HS-5 (cell line): Measurements from ENCODE around the gene CXCL5.

Source experiments
- DNase-seq: peaks from one replicate; pipeline ENCODE4 v3.0.0-alpha.2; 2012; ENCODE audit warnings: low read depth

Gene CXCL5

GRCh38 chr4:73998040-73999011, at the start of gene CXCL5:
Gene CXCL5, minus strand, starts transcription at chr4:73998677. Its CDS starts 96 bp downstream, at chr4:73998581.
- no peak for DNase-seq

GRCh38 chr4:74047152-74047551, 48.7 kb upstream of the CXCL5 start:
- DNase-seq, result no peak

GRCh38 chr4:74045772-74046171, 47.3 kb upstream of the CXCL5 start:
- no peak for DNase-seq

GRCh38 chr4:74045247-74045646, 46.8 kb upstream of the CXCL5 start:
- no peak for DNase-seq

- DNase-seq, result no peak
These were observed 46.2 kb upstream of the CXCL5 start for GRCh38 chr4:74044677-74045076.

- DNase-seq, result no peak
These were observed 44.2 kb upstream of the CXCL5 start for GRCh38 chr4:74042681-74043080.

- no peak for DNase-seq
These were observed 42.9 kb upstream of the CXCL5 start for GRCh38 chr4:74041418-74041817.

- no peak for DNase-seq
These were observed 40.9 kb upstream of the CXCL5 start for GRCh38 chr4:74039315-74039763.

- no peak for DNase-seq
These were observed 40.2 kb upstream of the CXCL5 start, which contains the start of gene CXCL3 for GRCh38 chr4:74038425-74039314. Gene CXCL3, minus strand, starts transcription at chr4:74038689. Its CDS starts 78 bp downstream, at chr4:74038611.

GRCh38 chr4:74038086-74038424, 39.6 kb upstream of the CXCL5 start:
- DNase-seq, result no peak

- DNase-seq, result no peak
These were observed 38.8 kb upstream of the CXCL5 start for GRCh38 chr4:74037076-74037955.

- DNase-seq, result peak; percentile 82
These were observed 35.3 kb upstream of the CXCL5 start for GRCh38 chr4:74033739-74034138.

- DNase-seq, result no peak
These were observed 33.6 kb upstream of the CXCL5 start for GRCh38 chr4:74032064-74032463.

GRCh38 chr4:74031576-74031975, 33.1 kb upstream of the CXCL5 start:
- DNase-seq, result no peak

GRCh38 chr4:74030285-74030684, 31.8 kb upstream of the CXCL5 start:
- no peak for DNase-seq

GRCh38 chr4:74028504-74028903, 30.0 kb upstream of the CXCL5 start:
- DNase-seq, result no peak

- no peak for DNase-seq
These were observed 25.2 kb upstream of the CXCL5 start for GRCh38 chr4:74023709-74024108.

GRCh38 chr4:74021601-74022000, 23.1 kb upstream of the CXCL5 start:
- no peak for DNase-seq

- no peak for DNase-seq
These were observed 20.3 kb upstream of the CXCL5 start for GRCh38 chr4:74018771-74019170.

GRCh38 chr4:74018116-74018515, 19.6 kb upstream of the CXCL5 start:
- no peak for DNase-seq

- no peak for DNase-seq
These were observed 17.6 kb upstream of the CXCL5 start for GRCh38 chr4:74016068-74016467.
